GM19455 (cell line): Measurements from ENCODE around the gene LILRB3.
"Not testable (repeated sequence)": the region's sequence is repeated elsewhere in the genome, so short reads cannot be mapped to it uniquely, and the experiment has no call there.

ENCODE experiments used
- ATAC-seq: cut with Tn5 transposase; IDR thresholded peaks from one replicate; pipeline ENCODE4 v1.9.1; 2021; ENCODE audit not compliant: unreplicated experiment

LILRB3 gene

DNA sequence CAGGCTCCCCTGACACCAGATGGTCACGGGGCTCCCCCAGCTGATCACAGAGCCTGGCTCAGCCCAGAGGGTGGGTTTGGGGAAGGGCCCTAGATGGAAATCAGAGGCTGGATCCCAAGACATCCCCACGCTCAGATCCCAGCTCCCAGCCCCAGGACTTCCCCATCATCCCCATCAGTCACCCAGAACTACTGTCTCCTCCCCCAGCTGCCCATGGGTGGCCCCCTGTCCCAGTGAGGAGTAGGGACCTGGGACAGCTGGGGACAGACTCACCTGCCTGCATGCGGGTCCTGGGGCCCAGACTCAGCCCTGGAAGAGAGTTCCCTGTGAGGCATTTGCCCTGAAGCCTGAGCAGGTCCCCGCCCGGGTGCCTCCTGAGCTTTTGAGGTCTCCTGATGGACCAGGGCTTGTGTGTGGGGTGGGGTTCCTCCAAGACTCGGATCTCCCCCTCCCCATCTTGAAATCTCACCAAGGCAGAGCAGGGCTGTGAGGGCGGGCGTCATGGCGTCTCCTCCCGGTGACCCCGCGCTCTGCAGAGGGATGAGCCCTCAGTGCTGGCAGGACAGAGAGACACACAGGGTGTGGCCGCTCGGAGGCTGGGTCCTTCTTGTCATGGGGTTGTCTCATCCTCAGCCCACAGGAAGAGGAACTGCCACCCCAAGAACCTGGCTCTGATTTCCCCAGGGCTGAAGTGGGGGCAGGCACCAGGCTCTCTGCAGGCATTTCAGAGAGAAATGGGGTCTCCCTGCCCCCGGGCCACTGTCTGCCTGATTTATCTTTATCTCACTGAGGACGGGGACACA is at the start of gene LILRB3:
Gene LILRB3 (minus strand): TSS at position 534 of the 803 bp plus-strand sequence. CDS start 31 bp downstream, at position 503.
- ATAC-seq, result not testable (repeated sequence)

DNA sequence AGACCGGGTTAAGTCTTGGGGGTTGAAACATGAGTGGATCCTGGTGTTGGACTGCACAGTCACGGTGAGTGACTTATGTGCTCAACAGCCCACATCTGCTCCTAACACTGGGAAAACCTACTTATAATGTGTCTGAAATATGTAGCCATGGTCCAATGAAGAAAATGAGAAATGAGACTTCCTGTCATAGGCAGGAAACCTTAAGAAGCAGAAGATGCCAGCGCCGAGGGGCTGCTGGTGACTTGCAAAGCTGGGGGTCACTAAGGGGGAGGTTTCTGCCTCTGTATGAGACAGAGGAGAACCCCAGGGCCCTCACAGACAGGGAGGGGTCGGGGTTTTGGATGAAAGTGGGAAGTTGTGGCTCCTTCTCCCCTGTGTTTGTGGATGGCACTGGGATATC is 49.4 kb upstream of the LILRB3 start:
- ATAC-seq, result not testable (repeated sequence)

DNA sequence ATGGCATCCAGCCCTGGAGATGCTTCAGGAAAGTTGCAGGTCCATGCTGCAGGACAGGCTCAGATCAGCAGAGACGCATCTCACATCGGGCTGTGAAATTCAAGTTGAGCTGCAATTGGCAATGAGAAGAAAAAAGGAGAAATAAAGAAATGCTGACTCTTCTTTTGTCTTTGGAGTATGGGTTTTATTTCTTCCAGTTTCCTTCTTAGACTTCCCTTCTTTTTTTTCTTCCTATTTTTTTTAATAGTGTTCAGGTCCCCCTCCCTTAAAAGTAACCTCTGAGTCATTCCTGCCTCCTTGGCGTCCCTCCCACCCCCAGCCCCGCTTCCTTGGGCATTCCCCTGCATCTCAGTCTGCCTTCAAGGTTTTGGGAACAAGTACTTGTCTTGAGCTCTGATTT is 48.8 kb upstream of the LILRB3 start:
- not testable (repeated sequence) for ATAC-seq

DNA sequence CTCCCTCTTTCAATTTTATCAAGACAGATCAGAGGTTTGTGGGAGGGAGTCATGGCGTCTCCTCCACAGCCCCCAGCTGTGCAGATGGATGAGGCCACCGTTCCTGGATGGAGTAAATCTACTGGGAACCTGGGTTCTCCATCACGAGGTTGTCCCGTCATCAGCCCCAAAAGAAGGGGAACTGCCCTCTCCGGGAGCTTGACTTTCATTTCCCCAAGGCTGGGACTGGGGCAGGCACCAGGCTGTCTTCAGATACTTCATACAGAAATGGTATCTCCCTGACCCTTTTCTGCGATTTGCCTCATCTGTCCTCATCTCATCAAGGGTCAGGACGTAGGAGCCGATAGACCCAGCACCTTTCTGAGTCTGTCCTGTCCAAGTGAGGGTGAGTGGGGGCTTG is 48.3 kb upstream of the LILRB3 start:
- no peak for ATAC-seq

DNA sequence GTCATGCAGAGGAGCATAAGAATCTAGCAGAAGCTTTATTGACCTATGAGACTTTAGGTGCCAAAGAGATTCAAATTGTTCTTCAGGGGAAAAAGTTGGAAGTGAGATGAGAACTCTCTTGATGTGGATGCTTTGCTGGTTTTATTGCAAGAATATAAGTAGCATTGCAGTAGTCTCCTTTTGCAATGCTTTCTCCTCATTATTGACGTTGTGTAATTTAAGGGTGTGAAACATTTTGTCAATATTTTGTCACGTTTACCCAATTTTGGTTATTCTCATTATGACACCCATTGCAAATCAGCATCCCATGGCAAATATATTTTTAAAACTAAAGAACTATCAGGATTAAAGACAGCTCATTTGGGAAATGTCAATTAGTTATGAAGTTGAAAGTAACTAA is 46.1 kb upstream of the LILRB3 start:
- ATAC-seq, result no peak

DNA sequence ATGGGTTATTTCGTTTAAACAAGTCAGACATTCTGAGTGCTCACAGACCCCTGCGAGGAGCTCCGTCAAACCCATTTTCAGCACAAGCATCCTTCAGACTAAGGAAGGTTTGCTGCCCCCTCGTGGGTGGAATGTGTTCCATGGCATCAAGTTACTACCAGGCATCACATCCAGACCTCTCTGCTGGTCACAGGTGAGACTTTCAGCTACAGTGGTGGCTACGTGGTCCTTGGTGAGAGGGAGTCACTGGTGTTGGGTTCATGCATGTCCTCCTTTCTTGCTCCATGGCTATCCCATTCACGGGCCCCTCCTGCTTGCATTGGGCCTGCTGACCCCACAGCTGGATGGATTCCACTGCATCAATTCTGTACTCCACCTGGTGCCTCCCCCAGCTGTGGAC is 43.3 kb upstream of the LILRB3 start:
- ATAC-seq, result no peak

DNA sequence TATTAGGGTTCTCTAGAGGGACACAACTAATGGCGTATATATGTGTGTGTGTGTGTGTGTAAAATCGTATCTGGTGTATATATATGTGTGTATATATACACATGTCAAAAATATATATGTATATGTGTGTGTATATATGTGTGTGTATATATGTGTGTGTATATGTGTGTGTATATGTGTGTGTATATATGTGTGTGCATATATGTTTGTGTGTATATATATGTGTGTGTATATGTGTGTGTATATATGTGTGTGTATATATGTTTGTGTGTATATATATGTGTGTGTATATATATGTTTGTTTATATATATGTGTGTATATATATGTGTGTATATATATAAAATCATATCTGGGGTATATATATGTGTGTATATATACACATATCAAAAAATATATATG is 39.7 kb upstream of the LILRB3 start:
- no peak for ATAC-seq

DNA sequence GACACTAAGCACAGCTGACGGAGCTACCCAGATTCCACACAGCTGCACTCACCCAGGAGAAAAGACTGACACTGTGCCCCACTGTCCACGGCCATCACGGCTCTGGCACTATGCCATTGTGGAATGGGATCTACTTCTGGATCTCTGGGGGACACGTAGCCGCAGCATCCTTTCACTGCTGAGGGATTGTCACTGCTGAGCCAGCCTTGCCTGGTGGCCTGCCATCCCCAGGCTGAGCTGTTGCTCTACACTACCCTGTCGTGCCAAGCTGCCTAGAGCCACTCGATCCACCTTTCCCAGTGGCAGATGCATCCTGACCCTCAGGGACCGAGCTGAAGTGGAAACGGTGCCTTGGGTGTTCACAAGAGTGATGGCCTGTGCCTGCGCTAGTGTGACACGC is 39.3 kb upstream of the LILRB3 start:
- ATAC-seq, result no peak

DNA sequence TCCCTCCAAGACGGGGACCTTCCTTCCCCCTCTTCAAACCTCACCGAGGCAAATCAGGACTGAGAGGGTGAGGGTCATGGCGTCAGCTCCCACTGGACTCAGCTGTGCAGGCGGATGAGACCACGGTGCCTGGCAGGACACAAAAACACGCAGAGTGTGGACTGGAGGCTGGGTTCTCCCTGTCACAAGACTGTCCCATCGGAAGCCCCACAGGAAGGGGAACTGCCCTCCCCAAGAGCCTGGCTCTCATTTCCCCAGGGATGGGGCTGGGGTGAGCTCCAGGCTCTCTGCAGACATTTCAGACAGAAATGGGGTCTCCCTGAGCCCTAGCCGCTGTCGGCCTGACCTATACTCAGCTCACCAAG is 34.3 kb upstream of the LILRB3 start, which contains the start of gene LILRB5:
Gene LILRB5 (minus strand): TSS at position 158 of the 365 bp plus-strand sequence. CDS start 80 bp downstream, at position 78.
- no peak for ATAC-seq

DNA sequence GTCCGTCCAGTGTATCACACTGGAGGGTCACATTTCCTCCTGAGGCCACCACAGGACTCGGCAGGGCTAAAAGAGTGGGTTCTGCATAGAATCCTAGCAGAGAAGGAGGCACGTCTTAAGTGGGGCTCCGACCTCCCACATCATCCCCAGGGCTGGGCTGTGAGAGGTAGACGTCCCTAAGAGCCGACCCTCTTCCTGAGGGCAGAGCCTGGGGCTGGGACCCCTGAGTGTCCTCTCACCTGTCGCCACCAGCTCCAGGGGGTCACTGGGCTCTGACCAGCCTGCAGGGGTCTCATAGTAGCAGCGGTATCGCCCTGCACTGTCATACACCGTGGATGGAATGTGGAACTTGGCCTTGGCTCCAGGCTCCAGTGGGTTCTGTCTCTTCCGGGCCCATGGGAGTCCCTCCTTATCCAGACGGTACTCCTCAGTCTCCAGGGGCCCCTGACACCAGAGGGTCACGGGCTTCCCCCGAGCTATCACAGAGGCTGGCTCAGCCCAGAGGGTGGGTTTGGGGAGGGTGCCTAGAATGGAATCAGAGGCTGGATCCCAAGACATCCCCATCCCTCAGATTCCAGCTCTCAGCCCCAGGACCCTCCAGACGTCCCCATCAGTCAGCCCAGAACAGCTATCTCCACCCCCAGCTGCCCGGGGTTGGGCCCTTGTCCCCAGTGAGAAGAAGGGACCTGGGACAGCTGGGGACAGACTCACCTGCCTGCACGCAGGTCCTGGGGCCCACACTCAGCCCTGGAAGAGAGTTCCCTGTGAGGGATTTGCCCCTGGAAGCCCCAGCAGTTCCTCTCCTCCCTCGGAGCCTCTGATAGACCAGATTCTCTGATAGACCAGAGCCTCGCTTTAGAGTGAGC is 33.7 kb upstream of the LILRB3 start:
- ATAC-seq, result no peak

DNA sequence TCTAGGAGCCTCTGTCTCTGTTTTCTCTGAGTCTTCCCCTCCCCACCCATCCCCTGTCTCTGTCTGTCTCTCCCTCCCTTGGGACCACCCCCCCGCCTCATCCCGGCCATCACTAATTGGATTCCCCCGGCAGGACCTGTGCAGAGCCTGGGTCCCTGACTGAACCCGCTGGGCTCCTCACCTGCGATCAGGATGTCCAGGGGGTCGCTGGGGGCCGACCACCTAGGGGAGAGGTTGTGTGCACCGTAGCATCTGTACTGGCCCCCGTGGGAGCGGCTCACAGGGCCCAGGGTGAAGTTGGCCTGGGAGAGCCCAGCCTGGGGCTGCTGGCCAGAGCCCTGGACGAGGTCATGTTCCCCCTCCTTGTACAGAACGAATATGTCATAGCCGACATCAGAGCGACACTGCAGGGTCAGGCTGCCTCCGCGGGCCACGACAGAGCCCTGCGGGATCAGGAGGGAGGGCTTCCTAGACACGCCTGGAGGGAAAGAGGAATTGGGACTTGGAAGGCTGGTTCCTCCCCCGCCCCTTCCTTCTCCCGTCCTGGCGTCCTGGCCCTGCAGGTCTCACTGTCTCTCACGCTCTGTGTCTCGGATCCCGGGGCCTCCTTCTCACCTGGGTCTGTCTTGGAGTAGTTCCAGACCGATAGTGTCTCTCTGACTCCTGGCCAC is 32.4 kb upstream of the LILRB3 start:
- no peak for ATAC-seq

DNA sequence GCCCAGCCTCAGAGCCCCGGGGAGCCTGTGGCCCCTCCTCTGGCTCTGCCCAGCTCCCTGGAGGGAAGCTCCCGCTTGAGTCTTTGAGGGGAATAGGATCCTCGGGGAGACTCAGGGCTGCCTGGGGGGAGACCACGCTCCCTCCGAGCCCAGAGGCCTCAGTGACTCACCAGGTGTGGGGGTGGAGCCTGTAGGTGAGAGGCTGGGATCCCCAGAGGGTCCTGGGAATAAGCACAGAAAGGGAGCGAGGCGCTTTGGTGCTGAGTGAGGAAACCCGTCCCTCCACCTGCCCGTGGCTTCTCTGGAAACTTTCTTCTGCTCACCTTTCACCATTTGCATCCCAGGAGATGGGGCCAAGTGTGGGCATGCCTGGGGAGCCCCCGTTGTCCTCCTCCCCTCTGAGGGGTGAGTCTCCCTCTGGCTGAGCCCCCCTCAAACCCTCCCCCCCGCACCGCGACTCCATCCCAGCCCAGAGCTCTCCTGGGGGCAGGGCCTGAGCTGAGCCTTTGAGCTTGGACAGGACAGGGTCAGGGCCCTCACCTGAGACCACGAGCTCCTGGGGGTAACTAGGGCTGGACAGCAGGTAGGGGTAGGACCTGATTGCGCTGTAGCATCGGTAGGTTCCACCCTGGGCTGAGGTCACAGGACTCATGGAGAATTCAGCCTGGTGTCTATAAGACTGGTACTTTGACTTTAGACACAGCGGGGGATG is 31.5 kb upstream of the LILRB3 start:
- no peak for ATAC-seq

DNA sequence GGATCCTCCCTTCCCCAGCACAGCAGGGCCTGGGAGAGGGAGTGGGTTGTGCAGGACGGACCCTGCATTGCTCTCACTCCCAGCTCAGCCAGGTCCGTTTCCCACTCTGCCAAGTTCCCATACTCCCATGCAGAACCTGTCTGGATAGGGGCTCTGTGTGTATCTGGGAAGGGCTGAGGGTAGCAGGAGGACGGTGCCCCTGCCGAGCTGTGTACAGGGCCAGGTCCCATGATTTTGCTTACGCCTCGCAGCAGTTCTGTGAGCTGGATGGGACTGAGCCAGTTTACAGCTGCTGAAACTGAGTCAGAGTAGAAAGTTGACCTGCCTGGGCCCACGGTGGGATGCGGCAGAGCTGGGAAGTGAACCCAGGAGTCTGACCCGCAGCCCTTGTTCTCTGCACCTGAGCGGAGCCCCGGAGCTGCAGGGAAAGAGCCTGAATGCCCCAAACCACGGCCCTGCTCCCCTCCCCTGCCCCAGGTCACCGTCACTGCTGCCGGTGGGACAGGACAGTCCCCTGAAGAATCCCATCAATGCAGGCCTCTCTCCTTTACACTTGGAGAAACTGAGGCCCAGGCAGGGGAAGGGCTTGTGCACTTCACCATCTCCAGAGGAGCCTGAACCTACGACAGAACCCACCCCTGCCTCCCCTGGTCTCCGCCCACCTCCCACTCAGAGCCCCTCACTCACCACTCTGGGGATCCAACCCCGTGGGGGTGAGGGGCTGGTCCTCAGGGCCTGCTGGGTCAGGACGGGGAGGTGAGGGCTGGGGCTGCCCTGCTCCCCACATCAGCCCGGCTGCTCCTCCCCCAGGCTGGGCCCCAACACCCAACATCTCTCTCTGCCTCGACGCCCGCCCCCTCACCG is 30.8 kb upstream of the LILRB3 start:
- ATAC-seq, result no peak

DNA sequence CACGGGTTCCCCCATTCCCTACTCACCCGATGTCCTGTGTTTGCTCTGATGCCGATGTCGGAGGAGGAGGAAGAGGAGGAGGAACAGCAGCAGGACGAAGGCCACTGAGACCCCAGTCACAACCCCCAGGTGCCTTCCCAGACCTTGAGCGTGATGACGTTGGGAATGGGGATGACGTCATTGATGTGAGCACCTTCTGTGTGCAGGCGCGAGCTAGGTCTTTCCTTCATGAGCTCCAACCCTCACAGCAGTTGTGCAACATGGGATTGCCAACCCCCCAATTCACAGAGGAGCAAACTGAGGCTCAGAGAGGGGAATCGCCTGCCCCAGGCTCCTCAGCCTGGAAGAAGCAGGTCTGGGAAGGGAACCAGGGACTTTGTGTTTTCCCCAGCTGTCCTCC is 30.0 kb upstream of the LILRB3 start:
- no peak for ATAC-seq

DNA sequence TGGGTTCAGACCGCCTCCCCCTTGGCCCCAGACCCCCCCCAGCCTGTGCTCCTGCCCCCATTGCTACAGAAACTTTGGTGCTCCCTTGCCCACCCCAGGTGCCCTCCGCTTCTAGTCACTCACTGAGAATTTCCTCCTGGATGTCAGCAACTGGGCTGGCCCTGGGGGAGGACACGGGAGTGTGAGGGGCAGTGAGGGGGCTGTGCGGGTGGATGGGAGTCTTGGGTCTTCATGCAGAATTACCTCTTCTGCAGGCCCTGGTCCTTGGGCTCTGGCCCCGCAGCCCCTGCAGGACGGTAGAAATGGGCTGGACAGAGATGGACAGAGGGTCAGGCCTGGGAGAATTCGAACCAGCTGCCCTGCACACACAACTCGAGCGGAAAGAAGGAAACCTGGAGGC is 29.4 kb upstream of the LILRB3 start:
- no peak for ATAC-seq

DNA sequence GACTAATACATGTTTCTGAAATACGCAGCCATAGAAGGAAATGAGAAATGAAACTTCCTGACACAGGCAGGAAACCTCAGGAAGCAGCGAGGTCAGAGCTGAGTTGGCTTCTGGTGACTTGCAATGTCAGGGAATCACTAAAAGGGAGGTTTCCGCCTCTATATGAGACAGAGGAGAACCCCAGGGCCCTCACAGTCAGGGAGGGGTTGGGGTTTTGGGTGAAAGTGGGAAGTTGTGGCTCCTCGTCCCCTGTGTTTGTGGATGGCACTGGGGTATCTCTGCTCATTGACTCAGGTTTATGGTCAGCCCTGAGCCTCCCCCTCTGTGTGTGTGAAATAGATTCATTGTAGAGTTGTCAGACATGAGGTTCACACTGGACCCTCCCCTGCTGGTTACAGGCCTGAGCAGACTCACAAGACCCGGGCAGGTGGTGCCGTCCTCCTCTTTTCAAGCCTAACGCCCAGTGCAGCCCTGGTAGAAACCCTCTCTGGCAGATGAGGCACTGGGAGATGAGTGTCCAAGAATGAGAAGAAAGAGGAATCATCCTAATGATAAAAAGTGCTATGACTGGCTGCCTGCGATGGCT is 25.3 kb upstream of the LILRB3 start:
- no peak for ATAC-seq

DNA sequence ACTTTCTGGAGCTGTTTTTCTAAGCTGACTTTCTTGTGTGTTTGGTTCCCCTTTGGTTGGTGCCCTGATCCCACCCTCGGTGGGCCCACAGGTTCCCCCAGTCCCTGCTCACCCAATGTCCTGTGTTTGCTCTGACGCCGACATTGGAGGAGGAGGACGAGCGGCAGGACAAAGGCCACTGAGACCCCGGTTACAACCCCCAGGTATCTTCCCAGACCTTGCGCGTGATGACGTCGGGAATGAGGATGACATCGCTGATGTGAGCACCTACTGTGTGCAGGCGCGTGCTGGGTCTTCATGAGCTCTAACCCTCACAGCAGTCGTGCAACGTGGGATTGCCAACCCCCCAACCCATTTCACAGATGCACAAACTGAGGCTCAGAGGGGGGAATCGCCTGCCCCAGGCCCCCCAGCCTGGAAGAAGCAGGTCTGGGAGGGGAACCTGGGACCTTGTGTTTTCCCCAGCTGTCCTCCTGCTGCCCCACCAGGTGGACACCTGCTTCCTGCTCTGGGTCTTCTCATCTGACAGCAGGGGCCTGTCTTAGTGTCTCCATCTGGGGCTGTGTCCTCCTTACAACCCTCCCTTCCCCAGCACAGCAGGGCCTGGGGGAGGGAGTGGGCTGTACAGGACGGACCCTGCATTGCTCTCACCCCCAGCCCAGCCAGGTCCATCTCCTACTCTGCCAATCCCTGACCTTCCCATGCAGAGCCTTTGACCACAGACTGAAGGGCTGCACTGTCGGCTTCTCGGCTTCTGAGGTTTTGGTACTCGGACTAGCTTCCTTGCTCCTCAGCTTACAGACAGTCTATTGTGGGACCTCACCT is 24.5 kb upstream of the LILRB3 start:
- no peak for ATAC-seq

DNA sequence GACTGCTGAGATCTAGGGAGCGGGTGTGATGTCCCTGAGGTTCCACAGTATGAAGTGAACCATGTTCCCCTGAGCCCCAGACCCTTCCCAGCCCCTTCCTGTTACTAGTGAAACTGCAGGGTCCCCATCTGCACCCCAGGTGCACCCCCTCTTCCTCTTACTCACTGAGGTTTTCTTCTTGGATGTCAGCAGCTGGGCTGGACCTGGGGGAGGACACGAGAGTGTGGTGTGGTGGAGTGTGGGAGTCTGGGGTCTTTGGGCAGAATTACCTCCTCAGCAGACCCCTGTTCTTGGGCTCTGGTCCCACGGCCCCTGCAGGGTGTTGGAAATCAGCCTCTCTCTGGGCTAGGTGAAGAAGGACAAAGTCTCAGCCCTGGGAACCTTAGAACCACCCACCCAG is 23.1 kb upstream of the LILRB3 start:
- no peak for ATAC-seq

DNA sequence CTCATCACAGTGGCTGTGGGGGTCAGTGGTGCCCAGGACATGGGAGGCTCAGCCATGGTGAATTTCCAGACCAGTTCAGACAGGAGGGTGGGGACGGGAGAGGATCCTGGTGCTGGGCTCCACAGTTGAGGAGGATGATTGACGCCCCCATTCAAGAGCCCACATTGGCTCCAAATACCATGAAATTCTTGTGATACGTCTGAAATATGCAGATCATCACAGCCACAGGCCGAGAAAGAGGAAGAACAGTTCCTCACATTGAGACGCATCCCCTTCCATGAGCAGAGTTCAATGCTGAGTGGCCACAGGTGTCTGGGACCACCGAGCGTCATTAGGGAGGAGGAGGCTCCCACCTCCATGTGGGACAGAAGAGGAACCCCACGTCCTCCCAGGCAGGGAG is 21.0 kb upstream of the LILRB3 start:
- not testable (repeated sequence) for ATAC-seq
